Activated T-cell treated with anti-CD3 and anti-CD28 coated beads for 24 hours (primary cell): ENCODE data around the gene CTAG1B.
"Not testable (repeated sequence)": the region's sequence is repeated elsewhere in the genome, so short reads cannot be mapped to it uniquely, and the experiment has no call there.

Experiments used
- DNase-seq: peaks from one replicate; pipeline ENCODE4 v3.0.0-alpha.2; 2020; ENCODE audit warnings: low read depth

CTAG1B gene

DNA sequence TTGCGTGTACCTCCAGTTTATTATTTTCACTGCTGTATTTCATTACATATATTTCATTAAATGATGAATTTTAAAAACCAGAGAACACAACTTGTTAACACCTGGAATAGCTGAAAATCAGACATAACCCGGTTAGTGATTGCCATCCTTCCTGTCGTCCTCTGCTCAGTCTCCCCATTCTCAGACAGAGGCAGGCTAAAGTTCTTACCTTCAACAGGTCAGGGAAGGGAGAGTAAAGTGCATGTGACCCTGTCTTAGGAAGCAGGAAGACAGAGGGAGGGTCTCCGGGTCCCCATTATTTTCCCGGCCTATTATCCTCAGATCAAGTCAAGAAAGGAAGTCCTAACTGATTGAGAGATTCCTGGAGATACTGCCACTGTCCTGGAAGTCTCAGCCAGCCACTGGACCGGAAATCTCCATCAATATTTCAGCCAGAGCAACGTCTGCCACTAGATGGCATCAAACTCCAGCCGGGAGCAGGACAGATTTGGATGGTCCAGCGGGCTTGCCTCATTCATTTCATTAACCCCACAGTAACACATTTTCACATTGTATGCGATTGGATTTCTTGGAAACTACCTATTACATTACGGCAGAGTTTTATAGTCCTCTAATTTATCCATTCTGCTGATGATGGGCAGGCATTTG, 1.8 kb upstream of the CTAG1B start:
- not testable (repeated sequence) for DNase-seq

DNA sequence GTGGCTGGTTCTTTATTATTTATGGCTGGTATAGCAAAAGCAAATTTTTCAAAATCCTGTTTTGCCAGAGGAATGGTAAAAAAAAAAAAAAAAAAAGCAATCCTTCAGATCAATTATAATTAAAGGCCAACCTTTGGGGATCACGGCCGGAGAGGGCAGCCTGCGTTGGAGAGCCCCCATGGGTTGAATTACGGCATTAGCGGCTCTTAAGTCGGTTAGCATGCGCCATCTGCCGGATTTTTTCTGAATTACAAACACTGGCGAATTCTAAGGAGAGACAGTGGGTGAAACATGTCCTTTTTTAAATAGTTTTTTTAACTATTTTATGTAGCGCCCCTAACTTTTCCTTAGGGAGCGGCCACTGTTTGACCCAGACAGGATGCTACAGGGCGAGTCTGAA, 5.5 kb downstream of the CTAG1B start:
- DNase-seq: not testable (repeated sequence)

DNA sequence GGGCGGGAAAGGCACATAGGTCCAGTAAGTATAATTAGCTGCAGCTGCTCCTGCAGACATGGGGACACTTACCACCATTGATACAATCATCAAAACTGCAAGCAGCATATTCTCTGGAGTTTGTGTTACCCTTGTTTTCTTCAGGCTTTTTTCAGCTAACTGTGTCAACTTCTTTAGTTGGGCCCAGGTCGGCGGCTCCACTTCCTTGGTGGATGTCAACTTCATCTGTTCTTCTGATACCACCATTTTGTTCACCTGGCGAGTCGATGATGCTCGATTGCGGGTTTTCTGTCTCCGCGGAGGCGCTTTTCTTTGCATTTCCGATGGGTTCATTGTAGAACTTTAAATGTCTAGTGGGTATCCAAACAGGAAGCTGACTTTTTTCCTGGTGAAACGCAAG, 7.9 kb downstream of the CTAG1B start:
- not testable (repeated sequence) for DNase-seq

DNA sequence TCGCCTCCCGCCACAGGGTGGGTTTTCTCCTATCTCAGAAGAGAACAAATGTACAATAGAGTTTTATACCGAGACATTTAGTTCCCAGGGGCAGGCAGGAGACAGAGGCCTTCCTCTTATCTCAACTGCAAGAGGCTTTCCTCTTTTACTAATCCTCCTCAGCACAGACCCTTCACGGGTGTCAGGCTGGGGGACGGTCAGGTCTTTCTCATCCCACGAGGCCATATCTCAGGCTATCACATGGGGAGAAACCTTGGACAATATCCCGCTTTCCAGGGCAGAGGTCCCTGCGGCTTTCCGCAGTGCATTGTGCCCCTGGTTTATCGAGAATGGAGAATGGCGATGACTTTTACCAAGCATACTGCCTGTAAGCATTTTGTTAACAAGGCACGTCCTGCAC, 10.3 kb downstream of the CTAG1B start:
- not testable (repeated sequence) for DNase-seq

DNA sequence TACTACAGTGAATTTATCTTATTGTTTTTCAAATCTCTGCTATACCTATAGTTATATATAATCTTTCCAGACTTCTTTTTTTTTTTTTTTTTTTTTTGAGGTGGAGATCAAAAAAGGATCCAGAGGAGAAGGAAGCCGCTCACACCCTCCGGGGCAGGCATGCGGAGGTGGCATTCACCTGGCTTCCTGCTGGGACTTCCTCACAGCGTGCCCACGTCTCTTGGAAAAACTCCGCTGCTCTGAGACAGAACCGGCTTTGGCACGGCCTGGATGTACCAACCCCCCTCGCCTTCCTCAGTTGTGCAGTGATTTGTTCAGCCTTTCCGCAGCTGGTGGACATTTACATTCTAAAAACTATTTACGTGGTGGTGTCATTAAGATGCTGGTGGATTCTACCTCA, 11.1 kb downstream of the CTAG1B start:
- DNase-seq: not testable (repeated sequence)

DNA sequence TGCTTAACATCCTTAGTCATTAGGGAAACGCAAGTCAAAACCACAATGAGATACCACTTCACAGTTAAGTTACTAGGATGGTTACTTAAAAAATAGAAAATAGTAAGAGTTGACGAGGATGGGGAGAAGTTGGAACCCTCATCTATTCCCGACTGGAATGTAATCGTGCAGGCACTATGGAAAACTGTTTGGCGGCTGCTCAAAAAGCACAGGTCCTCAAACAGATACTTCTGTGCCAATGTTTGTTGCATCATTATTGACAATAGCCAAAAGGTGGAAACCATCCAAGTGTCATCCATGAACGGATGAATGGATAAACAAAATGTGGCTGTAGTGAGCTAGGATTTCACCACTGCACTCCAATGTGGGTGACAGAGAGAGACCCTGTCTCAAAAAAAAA, 11.7 kb downstream of the CTAG1B start:
- DNase-seq: no peak

DNA sequence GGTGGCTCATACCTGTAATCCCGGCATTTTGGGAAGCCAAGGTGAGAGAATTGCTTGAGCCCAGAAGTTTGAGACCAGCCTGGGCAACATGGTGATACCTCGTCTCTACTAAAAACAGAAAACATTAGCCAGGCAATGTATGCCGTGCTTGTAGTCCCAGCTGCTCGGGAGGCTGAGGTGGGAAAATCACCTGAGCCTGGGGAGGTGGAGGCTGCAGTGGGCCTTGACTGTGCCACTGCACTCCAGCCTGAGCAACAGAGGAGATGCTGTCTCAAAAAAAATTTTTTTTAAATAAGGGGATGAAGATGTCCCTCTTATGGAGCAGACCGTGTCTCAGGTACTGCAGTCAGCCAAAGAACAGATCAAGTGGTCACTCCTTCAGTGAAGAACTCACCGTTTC, 13.5 kb downstream of the CTAG1B start:
- no peak for DNase-seq

DNA sequence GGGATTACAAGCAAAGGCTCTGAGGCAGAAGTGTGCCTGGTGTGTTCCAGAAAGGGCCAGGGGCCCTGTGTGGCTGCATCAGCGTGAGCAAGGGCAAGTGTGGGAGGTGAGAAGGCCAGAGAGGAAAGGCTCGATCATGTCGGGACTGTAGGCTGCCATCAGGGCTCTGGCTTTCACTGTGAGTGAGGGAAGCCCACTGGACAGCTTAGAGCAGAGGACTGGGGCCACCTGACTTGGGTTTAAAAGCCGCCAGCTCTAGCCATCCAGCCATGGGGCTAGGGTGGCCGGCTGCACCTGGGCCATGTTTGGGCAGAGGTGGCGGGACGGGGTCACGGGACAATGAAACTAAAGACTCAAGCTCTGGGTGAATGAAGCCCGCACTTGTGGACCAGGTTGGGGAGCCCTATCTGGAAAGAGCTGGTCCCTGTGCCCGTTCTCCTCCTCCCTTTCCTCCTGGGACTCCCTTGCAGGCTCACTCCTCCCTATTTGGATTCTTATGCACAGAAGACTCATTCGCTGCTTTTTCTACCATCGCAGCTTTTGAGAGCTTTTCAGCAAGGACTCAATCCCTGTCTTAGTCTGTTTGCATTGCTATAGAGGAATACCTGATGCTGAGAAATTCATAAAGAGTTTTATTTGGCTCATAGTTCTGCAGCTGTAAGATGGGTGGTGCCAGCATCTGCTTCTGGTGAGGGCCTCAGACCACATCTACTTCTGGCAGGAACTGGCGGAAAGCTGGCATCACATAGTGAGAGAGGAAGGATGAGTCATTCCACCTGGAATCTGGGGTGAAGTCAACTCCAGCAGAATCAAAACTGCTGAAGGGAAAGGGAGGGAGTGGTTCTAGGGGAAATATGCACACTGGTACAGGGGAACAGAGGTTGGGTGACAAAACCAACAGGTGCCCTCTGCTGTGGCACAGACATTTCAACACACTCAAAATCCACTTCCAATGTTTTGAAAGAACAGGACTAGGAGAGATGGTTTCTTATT, 15.3 kb downstream of the CTAG1B start:
- no peak for DNase-seq

DNA sequence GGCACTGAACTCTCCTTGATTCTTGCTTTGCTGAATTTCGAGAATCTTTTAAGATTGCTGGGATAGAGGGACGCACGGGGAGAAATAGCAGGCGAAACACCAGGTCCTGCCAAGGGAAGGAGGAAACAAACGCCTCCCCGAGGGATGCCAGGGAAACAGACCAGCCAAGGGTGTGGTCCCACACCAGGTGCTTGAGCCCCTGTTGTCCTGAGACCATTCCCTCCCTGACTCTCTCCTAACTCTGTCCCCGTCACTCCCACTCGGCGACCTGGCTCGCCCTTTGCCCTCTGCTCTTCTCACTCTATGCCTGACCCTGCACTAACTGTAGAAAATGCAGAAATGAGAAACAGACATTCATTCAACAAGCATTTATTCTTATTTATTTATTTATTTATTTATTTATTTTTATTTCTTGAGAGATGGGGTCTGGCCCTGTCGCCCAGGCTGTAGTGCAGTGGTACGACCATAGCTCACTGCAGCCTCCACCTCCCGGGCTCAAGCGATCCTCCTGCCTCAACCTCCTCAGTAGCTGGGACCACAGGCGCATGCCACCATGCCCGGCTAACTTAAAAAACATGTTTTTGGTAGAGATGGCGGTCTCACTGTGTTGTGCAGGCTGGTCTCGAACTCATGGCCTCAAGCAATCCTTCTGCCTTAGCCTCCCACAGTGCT, 16.2 kb downstream of the CTAG1B start:
- no peak for DNase-seq

DNA sequence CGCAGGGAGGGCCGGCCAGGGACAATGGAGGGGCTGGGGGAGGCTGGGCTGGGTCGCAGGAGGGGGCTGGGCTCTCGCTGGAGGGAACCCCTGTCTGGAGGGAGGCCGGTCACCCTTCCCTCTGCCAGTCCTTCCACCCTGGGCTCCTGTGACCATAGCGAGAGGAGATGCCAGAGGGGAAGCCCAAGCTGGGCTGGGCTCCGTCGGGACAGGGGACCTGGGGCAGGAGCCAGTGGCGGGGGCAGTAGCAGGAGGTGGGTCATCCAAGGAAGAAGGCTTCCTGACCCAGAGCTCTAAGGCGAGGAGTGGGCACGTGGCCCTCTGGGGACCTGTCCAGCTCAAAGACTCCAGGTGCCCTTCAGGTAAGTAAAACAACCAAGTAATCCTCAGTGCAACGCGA, 16.9 kb downstream of the CTAG1B start:
- DNase-seq: no peak

DNA sequence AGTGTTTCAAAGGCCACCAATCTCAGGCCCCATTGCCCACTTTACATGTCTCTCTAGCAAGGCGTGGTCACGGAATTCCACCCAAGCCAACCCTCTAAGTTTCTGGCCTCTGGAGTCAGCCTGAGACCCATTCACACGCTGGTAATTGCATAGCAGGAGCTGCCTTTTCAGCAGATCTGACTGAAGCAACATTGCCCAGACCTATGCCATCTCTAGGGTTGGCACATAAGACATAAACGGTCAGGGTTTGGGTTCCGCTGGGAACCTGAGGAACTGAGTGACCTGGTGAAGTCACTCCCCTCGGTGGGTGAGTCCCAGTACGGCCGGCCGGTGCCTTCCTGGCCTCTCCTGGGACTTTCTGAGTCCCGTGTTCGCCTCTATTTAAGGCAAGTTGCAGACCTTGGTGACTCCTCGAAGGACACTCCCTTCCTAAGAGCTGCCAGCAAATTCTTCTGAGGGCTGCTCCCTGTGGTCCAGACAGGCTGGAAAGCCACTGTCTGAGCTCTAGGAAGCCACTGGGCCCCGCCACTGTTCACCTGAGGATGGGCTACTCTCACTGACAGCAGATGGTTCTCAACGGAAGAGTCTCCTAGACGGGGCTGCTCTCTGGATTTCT, 18.2 kb downstream of the CTAG1B start:
- no peak for DNase-seq

DNA sequence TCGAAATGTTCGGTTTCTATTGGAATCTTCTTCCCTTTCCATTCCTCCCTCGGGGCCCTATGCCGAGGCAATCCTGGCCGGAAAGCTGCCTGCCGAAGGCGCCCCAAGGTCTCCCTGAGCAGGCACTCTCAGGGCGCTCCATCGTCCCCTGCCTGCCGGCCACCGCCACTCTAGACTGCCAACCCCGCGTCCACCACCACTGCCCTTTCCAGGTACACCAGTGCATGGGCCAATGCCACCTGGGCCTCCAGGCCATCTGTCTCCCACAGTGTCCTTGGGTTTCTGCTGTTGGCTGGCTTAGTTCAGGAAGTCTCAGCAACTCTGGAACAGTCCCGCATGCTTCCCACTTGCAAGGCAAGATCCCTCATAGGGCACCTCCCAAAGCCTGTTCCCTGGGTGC, 19.6 kb downstream of the CTAG1B start:
- no peak for DNase-seq

DNA sequence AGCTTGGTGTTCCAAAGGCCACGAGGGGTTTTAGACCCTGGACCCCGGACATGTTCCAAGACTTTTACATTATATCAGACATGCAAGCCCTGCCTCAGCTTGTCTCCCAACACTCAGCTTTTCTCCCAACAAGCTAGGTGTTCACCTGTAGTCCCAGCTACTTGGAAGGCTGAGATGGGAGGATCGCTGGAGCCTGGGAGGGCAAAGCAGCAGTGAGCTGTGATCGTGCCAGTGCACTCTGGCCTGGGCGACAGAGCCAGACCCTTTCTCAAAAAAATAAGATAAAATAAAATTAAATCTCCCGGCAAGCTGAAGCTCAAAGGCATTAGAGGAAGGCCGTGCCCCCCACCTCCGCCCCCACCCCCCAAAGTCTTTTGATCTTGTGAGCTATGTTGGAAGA, 20.4 kb downstream of the CTAG1B start:
- no peak for DNase-seq

DNA sequence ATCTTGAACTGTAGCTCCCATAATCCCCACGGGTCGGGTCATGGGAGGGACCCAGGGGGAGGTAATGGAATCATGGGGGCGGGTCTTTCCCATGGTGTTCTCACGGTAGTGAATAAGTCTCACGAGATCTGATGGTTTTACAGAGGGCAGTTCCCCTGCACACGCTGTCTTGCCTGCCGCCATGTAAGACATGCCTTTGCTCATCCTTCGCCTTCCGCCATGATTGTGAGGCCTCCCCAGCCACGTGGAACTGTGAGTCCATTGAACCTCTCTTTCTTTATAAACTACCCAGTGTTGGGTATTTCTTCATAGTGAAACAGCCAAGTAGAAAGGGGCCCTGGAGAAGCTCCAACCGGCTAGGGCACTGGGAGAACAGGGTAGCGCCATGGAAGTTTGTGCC, 21.9 kb downstream of the CTAG1B start:
- no peak for DNase-seq

DNA sequence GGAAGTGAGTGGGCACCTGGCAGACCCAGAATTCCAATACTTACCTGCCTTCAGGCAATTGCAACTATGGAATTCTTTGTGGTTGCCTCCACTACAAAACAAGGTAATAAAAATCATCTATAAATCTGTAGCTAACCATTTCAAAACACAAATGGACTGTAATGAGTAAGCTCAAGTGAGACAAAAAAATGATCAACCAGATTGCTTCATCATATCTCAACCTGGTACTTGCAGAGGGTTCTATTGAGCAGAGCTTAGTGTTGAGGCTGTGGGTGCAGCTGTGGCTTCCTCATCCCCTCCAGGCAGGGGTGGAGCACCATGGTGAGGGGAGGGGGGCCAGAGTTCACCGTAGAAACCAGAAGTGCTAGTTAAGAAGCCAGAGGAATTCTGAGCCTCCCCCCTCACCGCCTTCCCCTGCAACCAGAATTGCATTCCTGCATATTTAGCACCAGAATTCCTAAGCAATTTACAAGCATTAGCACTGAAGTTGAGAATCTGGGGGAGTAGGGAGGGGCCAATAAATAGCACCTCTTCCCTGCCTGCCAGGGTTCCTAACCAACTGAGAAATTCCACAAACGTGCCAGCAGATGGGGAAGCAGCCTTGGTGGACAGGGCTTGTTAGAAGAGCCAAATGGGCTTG, 22.7 kb downstream of the CTAG1B start:
- DNase-seq: no peak

DNA sequence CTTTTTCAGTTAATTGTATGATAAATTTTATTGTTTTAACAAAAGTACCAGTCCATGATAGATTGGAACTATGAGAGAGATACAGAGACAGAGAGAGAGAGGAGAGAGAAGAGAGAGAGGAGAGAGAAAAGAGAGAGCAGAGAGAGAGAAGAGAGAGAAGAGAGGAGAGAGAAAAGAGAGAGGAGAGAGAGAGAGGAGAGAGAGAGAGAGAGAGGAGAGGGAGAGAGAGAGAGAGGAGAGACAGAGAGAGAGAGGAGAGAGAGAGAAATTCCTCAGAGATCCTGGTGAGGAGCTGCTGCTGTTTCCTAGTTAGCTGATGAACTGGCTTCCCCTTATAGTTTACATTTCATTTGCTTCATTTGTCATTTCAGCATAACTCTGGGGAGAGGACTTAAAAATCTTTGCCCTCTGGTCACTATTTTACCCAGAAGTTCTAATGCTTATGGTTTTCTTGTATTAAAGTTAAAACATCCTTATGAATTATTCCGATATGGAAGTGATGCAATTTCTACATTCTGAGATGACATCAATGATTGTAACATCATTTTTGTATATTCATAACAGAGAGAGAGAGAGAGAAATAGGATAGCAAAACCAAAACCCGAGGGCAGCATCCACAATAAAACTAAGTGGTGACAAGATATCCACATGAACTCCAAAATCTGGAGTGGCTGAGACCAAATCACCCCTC, 23.4 kb downstream of the CTAG1B start:
- DNase-seq: no peak

DNA sequence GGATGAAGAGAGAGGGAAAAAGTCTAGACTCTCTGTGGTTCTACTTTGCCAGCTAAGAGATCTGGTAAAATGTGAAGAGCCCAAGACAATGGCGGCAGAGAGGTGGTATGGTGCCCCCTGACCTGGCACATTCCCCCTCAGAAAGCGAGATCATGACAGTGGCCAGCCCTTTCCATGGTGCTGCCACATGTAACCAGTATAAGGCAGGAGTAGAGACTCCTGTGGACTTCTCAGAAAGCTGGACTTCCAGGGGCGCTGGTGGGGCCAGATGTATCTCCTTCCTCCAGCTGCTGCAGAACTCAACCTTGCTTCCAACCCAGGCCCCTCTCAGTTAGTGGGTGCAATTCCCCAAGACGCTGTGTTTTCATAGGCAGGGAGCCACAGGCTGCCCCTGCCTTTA, 24.6 kb downstream of the CTAG1B start:
- DNase-seq: no peak

DNA sequence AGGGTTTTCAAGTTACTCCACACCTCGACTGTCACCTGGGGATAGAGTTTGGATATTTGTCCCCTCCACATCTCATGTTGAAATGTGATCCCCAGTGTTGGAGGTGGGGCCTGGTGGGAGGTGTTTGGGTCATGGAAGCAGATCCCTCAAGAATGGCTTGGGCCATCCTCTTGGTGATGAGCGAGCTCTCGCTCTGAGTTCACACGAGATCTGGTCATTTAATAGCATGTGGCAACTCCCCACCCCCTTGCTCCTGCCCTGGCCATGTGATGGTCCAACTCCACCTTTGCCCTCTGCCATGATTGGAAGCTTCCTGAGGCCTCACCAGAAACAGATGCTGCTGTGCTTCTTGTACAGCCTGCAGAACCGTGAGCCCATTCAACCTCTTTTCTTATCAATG, 25.9 kb downstream of the CTAG1B start:
- DNase-seq: no peak

DNA sequence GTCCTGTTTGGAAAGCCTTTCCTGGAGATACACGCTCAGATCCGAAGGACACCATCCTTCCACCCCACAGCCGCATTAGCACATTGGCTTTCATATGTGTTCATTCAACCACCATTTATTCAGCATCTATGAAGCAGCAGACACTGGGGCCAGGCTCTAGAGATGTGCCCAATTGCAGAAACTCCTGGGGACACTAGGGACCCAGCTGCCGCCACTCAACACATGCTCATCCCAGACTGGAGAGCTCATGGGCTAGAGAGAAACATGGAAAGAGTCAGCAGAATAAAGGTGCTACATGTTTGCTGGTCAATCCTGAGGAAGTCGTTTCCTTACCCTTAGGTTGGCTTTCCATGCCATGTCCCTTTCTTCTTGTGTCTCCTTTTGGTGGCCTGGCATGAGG, 26.6 kb downstream of the CTAG1B start:
- DNase-seq: no peak

DNA sequence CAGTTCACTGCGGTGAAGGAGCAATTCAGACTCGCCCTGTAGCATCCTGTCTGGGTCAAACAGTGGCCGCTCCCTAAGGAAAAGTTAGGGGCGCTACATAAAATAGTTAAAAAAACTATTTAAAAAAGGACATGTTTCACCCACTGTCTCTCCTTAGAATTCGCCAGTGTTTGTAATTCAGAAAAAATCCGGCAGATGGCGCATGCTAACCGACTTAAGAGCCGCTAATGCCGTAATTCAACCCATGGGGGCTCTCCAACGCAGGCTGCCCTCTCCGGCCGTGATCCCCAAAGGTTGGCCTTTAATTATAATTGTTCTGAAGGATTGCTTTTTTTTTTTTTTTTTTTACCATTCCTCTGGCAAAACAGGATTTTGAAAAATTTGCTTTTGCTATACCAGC, 28.7 kb downstream of the CTAG1B start:
- not testable (repeated sequence) for DNase-seq

DNA sequence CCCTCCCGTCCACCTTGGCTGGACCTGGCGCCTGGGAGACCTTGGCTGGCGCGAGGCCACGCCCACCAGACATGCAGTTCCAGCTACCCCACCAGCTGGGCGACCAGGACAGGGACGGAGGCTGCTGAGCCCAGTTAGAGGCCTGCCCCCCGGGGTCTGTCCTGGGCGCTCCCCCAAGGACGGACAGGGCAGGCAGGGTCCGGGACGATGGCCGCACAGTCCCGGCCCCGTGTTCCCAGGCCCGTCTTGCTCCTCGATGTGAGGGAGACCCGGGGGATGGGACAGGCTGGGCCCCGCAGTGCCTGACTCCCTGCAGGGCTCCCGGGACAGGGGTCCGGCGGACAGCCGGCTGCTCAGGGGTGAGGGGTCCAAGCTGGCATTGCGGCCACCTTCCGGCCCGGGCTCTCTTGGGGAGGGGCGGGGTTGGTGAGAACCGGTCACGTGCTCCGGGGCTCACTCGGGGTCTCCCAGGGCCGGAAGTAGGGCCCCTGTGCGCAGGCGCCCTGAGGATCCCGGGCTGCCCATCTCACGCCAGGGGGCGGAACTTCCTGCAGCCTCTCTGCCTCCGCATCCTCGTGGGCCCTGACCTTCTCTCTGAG, 34.4 kb downstream of the CTAG1B start, which contains the start of gene CTAG1A:
Gene CTAG1A (plus strand): TSS at position 549 of the 599 bp plus-strand sequence. CDS start 74 bp downstream, outside the sequence.
- DNase-seq: not testable (repeated sequence)
